ENCODE measurements around the gene TTC28.

Gene TTC28

GRCh38 chr22:28674121-28674563, 5.5 kb downstream of the TTC28 start:
- no peak overlapping the region for H2AFZ ChIP-seq (ENCODE audit: low read depth, low read length, severe bottlenecking)
- H3K4me2 ChIP-seq (ENCODE audit: low read depth, low read length, poor library complexity, severe bottlenecking): no peak overlapping the region
- H3K27ac ChIP-seq (ENCODE audit: low read depth, low read length): no peak overlapping the region
- H3K79me2 ChIP-seq (ENCODE audit: insufficient read depth, low read length): no peaks in the 10 kb centered on the region
- H3K9me3 ChIP-seq (ENCODE audit: insufficient read depth, low read length): peaks cover 4% of the 10 kb centered on the region; the same call in 1 of the 2 replicates
- H3K36me3 ChIP-seq (ENCODE audit: low read length): no peaks in the 10 kb centered on the region
- no peak for TF ChIP-seq EZH2phosphoT487 (conservative IDR thresholded peaks at IDR 0.05; ENCODE audit: low read length)
- TF ChIP-seq CTCF (IDR thresholded peaks at IDR 0.05; ENCODE audit: insufficient read depth, low read length, poor library complexity, severe bottlenecking): no peak
- H3K9me2 ChIP-seq (replicated peaks; ENCODE audit: insufficient read depth, low read length): no peaks in the 10 kb centered on the region
- H3F3A ChIP-seq (ENCODE audit: insufficient read depth): peaks cover 4% of the 10 kb centered on the region
- H3K4me3 ChIP-seq (ENCODE audit: insufficient read depth, low read length, poor library complexity, severe bottlenecking): no peak overlapping the region
- no peaks in the 10 kb centered on the region for H4K20me1 ChIP-seq (ENCODE audit: low read depth, low read length)
- no peak overlapping the region for H3K9ac ChIP-seq (ENCODE audit: low read length)
- no peaks in the 10 kb centered on the region for H3K27me3 ChIP-seq (ENCODE audit: low read length)

- H3K4me2 ChIP-seq (ENCODE audit: low read depth, low read length, poor library complexity, severe bottlenecking): no peak overlapping the region
- no peak overlapping the region for H3K4me3 ChIP-seq (ENCODE audit: insufficient read depth, low read length, poor library complexity, severe bottlenecking)
- H3K27me3 ChIP-seq (ENCODE audit: low read length): no peaks in the 10 kb centered on the region
- H2AFZ ChIP-seq (ENCODE audit: low read depth, low read length, severe bottlenecking): no peak overlapping the region
- peaks cover 4% of the 10 kb centered on the region for H3F3A ChIP-seq (ENCODE audit: insufficient read depth)
- H3K9me2 ChIP-seq (replicated peaks; ENCODE audit: insufficient read depth, low read length): no peaks in the 10 kb centered on the region
- H4K20me1 ChIP-seq (ENCODE audit: low read depth, low read length): no peaks in the 10 kb centered on the region
- no peaks in the 10 kb centered on the region for H3K36me3 ChIP-seq (ENCODE audit: low read length)
- no peak overlapping the region for H3K9ac ChIP-seq (ENCODE audit: low read length)
- TF ChIP-seq EZH2phosphoT487 (conservative IDR thresholded peaks at IDR 0.05; ENCODE audit: low read length): no peak
- TF ChIP-seq CTCF (IDR thresholded peaks at IDR 0.05; ENCODE audit: insufficient read depth, low read length, poor library complexity, severe bottlenecking): no peak
- H3K27ac ChIP-seq (ENCODE audit: low read depth, low read length): no peak overlapping the region
- H3K9me3 ChIP-seq (ENCODE audit: insufficient read depth, low read length): peaks cover 4% of the 10 kb centered on the region; the same call in 1 of the 2 replicates
- H3K79me2 ChIP-seq (ENCODE audit: insufficient read depth, low read length): no peaks in the 10 kb centered on the region
These were observed 8.9 kb downstream of the TTC28 start for GRCh38 chr22:28670756-28671155.

- H2AFZ ChIP-seq (ENCODE audit: low read depth, low read length, severe bottlenecking): no peak overlapping the region
- H3K36me3 ChIP-seq (ENCODE audit: low read length): no peaks in the 10 kb centered on the region
- no peaks in the 10 kb centered on the region for H3K79me2 ChIP-seq (ENCODE audit: insufficient read depth, low read length)
- peaks cover 4% of the 10 kb centered on the region for H3F3A ChIP-seq (ENCODE audit: insufficient read depth)
- H3K27ac ChIP-seq (ENCODE audit: low read depth, low read length): no peak overlapping the region
- no peaks in the 10 kb centered on the region for H3K9me2 ChIP-seq (replicated peaks; ENCODE audit: insufficient read depth, low read length)
- no peak overlapping the region for H3K9ac ChIP-seq (ENCODE audit: low read length)
- H3K9me3 ChIP-seq (ENCODE audit: insufficient read depth, low read length): peaks cover 4% of the 10 kb centered on the region; the same call in 1 of the 2 replicates
- no peak overlapping the region for H3K4me2 ChIP-seq (ENCODE audit: low read depth, low read length, poor library complexity, severe bottlenecking)
- no peaks in the 10 kb centered on the region for H4K20me1 ChIP-seq (ENCODE audit: low read depth, low read length)
- no peak overlapping the region for H3K4me3 ChIP-seq (ENCODE audit: insufficient read depth, low read length, poor library complexity, severe bottlenecking)
- no peaks in the 10 kb centered on the region for H3K27me3 ChIP-seq (ENCODE audit: low read length)
- TF ChIP-seq CTCF (IDR thresholded peaks at IDR 0.05; ENCODE audit: insufficient read depth, low read length, poor library complexity, severe bottlenecking): no peak
- no peak for TF ChIP-seq EZH2phosphoT487 (conservative IDR thresholded peaks at IDR 0.05; ENCODE audit: low read length)
These were observed 9.5 kb downstream of the TTC28 start for GRCh38 chr22:28670161-28670560.

Measured in SU-DHL-6 (cell line).